GM18499 (cell line): Measurements from ENCODE around the gene NCCRP1.

Experiments used
- ATAC-seq: cut with Tn5 transposase; IDR thresholded peaks from one replicate; pipeline ENCODE4 v1.9.1; 2021; ENCODE audit warnings: moderate number of reproducible peaks; ENCODE audit not compliant: insufficient read depth, unreplicated experiment

The NCCRP1 gene

DNA sequence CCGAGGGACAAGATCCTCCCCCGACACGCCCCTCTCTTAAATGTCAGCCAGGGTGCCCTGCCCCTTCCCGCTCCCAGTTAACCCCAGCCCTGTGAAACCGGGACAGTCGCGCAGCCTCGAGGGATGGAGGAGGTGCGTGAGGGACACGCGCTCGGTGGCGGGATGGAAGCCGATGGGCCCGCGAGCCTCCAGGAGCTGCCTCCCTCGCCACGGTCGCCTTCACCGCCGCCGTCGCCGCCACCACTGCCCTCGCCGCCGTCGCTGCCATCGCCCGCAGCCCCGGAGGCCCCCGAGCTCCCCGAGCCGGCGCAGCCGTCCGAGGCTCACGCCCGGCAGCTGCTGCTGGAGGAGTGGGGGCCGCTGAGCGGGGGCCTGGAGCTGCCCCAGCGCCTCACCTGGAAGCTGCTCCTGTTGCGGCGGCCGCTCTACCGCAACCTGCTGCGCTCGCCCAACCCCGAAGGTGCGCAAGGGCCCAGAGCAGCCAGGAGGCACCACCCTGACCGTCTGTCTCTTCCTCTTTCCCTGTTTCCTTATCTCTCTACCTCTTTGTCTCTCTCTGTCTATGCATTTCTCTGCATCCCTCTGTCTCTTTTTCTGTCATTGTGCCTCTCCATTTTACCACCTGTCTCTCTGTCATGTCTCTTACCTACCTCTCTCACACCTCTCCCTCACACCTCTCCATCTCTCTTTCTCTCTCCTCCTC, at the start of gene NCCRP1:
Gene NCCRP1 (plus strand): TSS at position 105 of the 703 bp plus-strand sequence. CDS start 19 bp downstream, at position 124.
- no peak for ATAC-seq

DNA sequence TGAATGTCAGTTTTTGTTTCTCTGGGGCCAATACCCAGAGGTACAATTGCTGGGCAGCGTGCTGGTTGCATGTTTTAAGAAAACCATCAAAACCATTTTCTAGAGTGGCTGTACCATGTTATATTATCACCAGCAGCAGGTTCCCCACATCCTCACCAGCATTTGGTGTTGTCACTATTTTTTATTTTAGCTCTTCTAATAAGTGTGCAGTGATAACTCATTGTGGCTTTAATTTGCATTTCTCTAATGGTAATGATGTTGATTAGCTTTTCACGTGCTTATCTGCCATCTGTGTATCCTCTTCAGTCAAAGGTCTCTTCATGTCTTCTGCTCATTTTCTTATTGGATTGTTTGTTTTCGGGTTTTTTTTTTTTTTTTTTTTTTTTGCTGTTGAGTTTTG, 49.3 kb upstream of the NCCRP1 start:
- ATAC-seq: no peak

DNA sequence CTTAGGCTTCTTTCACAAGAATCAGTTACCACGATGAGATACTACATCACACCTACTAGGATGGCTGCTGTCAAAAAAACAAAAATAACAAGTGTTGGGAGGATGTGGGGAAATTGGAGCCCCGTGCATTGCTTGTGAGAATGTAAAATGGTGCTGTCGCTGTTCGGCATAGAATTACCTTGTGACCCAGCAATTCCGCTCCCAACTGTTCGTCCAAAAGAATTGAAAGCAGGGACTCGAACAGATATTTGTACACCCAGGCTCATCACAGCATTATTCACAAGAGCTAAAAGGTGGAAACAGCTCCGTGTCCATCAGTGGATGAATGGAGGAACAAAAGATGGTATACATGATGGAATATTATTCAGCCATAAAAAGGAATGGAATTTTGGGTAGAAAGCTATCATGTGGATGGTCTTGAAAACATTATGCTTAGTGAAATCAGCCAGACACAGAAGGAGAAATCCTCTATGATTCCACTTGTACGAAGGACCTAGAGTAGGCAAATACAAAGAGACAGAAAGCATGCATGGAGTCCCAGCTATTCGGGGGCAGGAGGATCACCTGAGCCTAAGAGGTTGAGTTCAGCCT, 47.7 kb upstream of the NCCRP1 start:
- ATAC-seq: no peak

GRCh38 chr19:39150235-39150634, 46.5 kb upstream of the NCCRP1 start:
- ATAC-seq: no peak

- no peak for ATAC-seq
Observed at GRCh38 chr19:39150807-39151600, 45.8 kb upstream of the NCCRP1 start.

DNA sequence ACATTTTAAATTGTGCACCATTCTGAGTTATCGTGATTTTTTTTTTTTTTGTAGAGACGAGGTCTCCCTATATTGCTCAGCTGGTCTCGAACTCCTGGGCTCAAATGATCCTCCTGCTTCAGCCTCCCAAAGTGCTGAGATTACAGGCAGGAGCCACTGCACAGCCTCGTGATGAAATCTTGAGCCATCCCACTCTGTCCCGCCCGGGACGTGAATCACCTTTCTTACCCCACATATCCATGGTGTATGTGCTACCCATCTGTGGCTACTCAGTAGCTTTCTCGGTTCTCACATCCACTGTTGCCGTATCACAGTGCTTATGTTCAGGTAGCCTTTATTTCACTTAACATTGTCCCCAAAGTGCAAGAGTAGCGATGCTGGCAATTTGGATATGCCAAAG, 44.7 kb upstream of the NCCRP1 start:
- ATAC-seq: no peak

DNA sequence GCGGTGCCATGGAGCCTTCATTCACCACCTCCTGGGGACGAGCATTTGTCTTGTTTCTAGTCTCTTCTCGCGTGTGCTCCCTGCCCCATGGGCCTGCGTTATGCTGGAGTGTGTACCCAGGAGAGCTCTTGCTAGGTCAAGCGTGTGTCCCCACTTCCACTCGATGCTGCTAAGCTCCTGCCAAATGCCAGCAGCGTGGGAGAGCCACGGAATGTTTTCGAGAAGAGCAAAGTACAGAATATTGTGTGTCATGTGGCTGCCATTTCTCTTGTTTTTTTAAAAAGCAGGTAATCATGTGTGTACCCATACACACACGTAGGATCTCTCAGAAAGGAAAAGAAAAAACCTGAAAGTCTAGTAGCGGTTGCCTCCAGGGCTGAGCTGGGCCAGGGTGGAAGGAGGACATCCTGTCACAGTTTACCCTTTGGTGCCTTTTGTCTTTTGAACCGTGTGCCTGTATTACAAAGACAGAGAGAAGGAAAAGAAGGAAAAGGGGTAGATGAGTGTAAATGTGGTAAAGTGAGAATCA, 42.6 kb upstream of the NCCRP1 start:
- no peak for ATAC-seq

- ATAC-seq: no peak
Observed at GRCh38 chr19:39154629-39155100, 42.1 kb upstream of the NCCRP1 start.

DNA sequence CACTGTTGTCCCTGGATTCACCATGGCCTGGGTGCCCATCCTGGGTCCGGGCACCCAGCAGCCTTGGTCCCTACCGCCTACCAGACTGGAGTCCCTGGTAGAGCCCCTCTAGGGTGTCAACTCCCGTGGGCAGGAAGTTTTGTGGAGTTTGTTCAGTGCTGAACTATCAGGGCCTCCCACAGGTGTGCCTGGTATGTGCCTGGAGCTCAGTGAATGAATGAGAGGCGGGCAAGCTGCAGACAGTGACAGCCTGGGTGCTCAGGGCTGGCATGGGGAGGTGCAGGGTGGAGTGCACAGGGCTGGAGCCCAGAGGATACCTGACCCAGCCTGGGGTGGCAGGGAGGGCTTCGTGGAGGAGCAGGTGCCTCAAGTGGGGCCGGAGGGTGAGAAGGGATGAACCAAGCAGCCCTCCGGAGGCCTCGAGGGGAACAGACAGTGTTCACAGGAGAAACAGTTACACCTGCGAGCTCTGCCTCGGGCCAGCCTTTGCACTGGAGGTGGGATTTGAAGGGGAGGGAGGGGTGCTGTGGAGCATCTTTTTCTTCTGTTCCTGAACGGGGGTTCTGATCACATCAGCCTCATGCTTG, 41.6 kb upstream of the NCCRP1 start:
- no peak for ATAC-seq

- no peak for ATAC-seq
Observed at GRCh38 chr19:39155741-39156140, 41.0 kb upstream of the NCCRP1 start.

- ATAC-seq: no peak
Observed at GRCh38 chr19:39156326-39157230, 40.2 kb upstream of the NCCRP1 start.

DNA sequence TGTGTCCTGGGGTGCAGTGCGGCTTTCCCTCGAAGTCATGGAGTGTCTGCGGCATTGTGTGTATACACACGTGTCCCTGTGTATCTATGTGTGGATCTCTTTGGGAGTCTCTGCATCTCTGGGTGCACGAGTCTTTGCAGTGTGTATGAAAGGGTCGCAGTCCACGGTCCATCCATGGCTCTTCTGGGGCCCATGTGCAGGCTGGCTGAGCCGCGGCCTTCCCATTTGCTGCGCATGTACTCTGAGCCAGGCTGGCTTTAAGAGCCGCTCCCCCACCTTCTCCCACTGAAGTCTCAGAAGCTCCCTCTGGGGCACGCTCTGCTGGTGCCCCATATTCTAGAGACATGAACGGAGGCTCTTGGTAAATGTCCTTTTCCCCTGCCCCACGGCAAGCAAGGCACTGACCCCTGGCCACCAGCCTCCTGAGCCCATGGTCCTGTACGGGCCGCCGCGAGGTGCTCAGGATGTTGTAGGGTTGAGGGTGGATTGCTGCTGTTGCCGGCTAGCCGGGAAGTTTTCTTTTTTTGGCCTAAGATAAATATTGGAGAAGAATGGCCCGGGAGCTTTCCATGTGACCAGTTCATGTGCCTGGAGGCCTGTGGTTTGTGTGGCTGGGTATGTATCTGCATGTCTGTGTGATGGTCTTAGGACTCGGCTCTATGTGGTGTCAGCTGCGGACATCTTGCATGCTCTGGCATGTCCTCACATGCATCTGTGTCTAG, 39.3 kb upstream of the NCCRP1 start:
- ATAC-seq: no peak

DNA sequence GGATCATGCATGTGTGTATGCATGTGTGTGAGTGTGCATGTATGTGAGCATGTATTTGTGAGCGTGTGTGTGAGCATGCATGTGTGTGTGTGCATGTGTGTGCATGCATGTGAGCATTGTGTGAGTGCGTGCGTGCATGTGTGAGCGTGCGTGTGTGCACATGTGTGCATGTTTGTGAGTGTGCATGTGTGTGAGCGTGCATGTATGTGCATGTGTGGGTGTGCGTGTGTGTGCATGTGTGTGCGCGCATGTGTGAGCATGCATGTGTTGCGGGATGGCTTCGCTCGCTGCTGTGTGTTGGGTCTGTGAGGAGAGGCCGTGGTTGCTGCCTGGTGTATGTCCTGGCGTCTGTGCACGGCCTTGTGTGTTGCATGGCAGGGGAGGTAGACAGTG, 38.8 kb upstream of the NCCRP1 start:
- no peak for ATAC-seq

DNA sequence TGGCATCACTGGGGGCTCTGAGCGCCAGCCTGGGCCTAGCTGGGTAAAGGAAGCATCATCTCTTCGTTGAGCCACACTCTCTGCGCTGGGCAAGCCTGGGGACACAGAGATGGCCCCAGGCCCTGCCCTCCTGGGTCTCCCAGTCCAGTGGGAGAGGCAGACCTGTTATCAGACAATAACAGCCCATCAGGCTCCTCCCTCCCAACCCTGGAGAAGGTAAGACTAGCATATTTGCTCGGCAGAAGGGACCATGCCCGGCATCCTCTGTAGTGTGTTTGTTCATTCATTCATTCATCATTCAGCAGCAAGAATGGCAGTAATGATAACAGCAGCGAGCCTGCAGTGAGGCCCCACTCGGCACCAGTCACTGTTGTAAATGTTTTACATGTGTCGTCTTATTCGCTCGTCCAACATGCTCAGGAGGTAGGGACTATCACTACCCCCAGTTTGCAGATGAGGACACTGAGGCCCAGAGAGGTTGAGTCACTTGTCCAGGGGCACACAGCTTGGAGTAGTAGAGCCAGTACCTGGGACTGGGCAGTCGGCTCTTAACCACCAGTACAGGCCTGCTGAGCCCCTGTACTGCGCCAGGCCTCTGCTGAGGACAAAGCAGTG, 38.0 kb upstream of the NCCRP1 start:
- no peak for ATAC-seq

DNA sequence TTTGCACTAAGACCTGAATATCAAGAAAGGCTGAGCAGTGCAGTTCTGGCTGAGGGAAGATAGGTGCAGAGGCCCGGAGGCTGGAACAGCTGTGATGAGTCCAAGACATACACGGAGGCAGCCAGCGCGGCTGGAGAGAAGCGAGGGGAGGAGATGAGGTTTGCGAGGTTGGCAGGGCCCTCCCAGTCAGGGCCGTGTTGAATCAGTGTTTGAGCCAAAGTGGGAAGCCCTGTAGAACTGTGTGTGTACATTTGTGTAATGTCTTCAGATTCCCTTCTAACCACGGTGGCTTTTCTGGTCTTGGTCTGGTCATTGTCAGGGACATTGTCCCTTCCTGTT, 36.3 kb upstream of the NCCRP1 start:
- no peak for ATAC-seq

DNA sequence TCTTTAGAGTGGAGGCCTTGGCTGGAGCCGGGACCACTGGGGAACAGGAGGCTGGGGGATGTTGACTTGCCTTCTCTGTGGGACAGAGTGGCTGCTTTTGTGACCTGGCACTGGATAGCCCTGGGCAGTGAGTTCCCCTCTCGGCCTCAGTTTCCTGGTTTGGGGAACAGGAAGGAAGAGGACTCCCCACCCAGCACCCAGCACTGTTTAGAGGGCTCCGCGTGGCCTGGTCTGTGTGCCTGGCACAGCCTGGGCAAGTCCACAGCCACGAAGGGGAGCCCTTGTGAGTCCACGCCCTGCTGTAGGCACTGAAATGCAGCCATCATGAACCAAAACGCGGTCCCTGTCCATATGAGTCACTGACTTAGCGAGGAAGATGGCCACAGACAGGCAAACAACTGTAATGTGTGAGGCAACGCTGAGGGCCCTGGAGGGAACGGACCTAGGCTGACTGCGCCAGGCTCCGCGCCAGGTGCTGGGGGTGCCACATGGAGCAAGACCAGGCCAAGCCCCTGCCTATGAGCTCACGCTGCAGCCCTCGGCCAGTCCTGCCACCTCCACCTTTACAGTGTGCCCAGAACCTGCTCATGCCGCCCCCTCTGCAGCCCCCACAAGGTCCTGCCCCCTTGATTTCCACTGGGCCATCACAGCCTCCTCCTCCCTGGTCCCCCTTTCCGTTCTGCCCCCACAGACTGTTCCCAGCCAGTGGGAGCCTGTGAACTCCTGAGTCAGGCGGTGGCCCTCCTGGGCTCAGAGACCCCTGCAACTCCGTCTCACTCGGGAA, 35.7 kb upstream of the NCCRP1 start:
- ATAC-seq: no peak

- no peak for ATAC-seq
Observed at GRCh38 chr19:39162441-39163043, 34.2 kb upstream of the NCCRP1 start.

- ATAC-seq: no peak
Observed at GRCh38 chr19:39163621-39164020, 33.1 kb upstream of the NCCRP1 start.
